Hematopoietic multipotent progenitor cell treated with erythropoietin and hydrocortisone succinate and interleukin-3 and kit ligand, for 17 days (in vitro differentiated cells): ENCODE data around the gene OSBPL8.

Experiments used
- DNase-seq: peaks from one replicate; pipeline ENCODE4 v3.0.0-alpha.2; 2015; ENCODE audit warnings: low spot score

Gene OSBPL8

GRCh38 chr12:76555231-76555767 lies 4.3 kb downstream of the OSBPL8 start:
- DNase-seq, result no peak

- no peak for DNase-seq
Measured at GRCh38 chr12:76554405-76555230, 5.0 kb downstream of the OSBPL8 start.

GRCh38 chr12:76552343-76552938 lies 7.1 kb downstream of the OSBPL8 start:
- DNase-seq, result no peak

GRCh38 chr12:76551482-76551888 lies 8.1 kb downstream of the OSBPL8 start:
- DNase-seq, result peak; percentile 41

- no peak for DNase-seq
Measured at GRCh38 chr12:76549131-76549530, 10.4 kb downstream of the OSBPL8 start.

GRCh38 chr12:76548222-76548837 lies 11.2 kb downstream of the OSBPL8 start:
- DNase-seq, result no peak

GRCh38 chr12:76547526-76547925 lies 12.0 kb downstream of the OSBPL8 start:
- no peak for DNase-seq

GRCh38 chr12:76546889-76547288 lies 12.7 kb downstream of the OSBPL8 start:
- DNase-seq, result no peak

GRCh38 chr12:76545486-76545885 lies 14.1 kb downstream of the OSBPL8 start:
- no peak for DNase-seq

GRCh38 chr12:76544601-76545261 lies 14.8 kb downstream of the OSBPL8 start:
- DNase-seq, result no peak

GRCh38 chr12:76543813-76544347 lies 15.7 kb downstream of the OSBPL8 start:
- DNase-seq, result no peak

- no peak for DNase-seq
Measured at GRCh38 chr12:76542908-76543307, 16.7 kb downstream of the OSBPL8 start.

- no peak for DNase-seq
Measured at GRCh38 chr12:76539727-76540126, 19.8 kb downstream of the OSBPL8 start.

GRCh38 chr12:76537923-76538322 lies 21.6 kb downstream of the OSBPL8 start:
- DNase-seq, result no peak

- no peak for DNase-seq
Measured at GRCh38 chr12:76536546-76536945, 23.0 kb downstream of the OSBPL8 start.

GRCh38 chr12:76535170-76535569 lies 24.4 kb downstream of the OSBPL8 start:
- DNase-seq, result no peak

- DNase-seq, result no peak
Measured at GRCh38 chr12:76533331-76533730, 26.2 kb downstream of the OSBPL8 start.

GRCh38 chr12:76532520-76532919 lies 27.1 kb downstream of the OSBPL8 start:
- no peak for DNase-seq

GRCh38 chr12:76531056-76531455 lies 28.5 kb downstream of the OSBPL8 start:
- DNase-seq, result no peak

- no peak for DNase-seq
Measured at GRCh38 chr12:76530516-76530915, 29.1 kb downstream of the OSBPL8 start.

- DNase-seq, result no peak
Measured at GRCh38 chr12:76529226-76529918, 30.2 kb downstream of the OSBPL8 start.

- no peak for DNase-seq
Measured at GRCh38 chr12:76523408-76523807, 36.2 kb downstream of the OSBPL8 start.
